Measurements from ENCODE around the gene PDZRN3.

- TF ChIP-seq, protein P1, sequence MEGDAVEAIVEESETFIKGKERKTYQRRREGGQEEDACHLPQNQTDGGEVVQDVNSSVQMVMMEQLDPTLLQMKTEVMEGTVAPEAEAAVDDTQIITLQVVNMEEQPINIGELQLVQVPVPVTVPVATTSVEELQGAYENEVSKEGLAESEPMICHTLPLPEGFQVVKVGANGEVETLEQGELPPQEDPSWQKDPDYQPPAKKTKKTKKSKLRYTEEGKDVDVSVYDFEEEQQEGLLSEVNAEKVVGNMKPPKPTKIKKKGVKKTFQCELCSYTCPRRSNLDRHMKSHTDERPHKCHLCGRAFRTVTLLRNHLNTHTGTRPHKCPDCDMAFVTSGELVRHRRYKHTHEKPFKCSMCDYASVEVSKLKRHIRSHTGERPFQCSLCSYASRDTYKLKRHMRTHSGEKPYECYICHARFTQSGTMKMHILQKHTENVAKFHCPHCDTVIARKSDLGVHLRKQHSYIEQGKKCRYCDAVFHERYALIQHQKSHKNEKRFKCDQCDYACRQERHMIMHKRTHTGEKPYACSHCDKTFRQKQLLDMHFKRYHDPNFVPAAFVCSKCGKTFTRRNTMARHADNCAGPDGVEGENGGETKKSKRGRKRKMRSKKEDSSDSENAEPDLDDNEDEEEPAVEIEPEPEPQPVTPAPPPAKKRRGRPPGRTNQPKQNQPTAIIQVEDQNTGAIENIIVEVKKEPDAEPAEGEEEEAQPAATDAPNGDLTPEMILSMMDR (conservative IDR thresholded peaks at IDR 0.05 in 1 of 2, IDR thresholded peaks at IDR 0.05 in 1 of 2; ENCODE audit: extremely low read depth in 1 of 2, insufficient read depth in 1 of 2, low read depth in 1 of 2, low read length in 2 of 2) = no peak
- no peak for TF ChIP-seq EZH2 (IDR thresholded peaks at IDR 0.05; ENCODE audit: borderline replicate concordance, low read length)
These were observed 38.6 kb downstream of the PDZRN3 start for GRCh38 chr3:73586190-73586589.

All from mammary epithelial cell (primary cell).